Measurements from ENCODE around the gene SLC18A3.

The SLC18A3 gene

GRCh38 chr10:49652421-49653272, 42.5 kb downstream of the SLC18A3 start:
- DNase-seq = no peak

- no peak for DNase-seq
These were observed 43.3 kb downstream of the SLC18A3 start for GRCh38 chr10:49653273-49653929.

DNA sequence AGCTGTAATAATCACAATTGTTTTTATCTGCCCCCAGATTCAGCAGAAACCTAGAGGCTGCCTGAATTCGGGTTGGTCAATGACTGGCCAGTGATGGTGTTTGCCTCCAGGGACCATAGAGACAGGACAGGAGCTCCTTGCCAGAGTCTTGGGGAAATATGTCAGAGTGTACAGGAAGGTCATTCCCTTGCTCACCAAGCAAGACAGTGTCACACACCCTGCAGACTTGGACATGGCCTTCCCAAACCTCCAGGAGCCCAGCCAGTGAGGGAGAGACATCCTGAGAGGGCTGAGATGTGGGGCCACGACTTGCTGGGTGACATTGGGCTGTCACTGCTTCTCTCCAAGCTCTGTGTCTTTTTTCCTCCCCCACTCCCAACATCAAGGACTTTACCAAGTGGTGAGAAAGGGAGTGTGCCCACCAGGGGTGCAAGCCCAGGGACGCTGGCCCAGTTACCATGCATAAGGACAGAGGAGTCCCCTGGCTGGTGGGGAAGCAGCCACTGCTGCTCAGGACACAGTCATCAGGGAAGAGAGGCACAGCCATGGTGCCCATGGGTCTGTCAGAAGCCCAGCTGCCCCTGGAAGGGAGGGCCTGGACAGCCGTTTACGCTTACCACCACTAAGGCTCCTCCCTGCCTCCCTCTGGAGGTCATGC, 44.1 kb downstream of the SLC18A3 start:
- no peak for DNase-seq

DNA sequence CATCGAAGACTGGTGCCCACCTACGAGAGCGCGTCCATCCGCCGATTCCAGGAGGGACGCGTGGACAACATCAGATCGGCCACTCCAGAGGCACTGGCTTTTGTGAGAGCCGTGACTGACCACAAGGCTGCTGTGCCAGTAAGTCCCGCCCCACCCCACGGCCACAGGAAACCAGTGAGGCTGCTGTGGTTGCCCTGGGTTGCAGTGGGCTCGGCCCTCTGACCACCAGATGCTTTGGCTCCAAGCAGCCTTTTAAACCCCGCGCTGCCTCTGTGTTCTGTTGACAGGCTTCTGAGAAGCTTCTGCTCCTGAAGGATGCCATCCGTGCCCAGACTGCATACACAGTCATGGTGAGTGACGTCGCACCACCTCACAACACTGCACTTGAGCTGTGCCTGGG, 45.0 kb downstream of the SLC18A3 start:
- DNase-seq = no peak

DNA sequence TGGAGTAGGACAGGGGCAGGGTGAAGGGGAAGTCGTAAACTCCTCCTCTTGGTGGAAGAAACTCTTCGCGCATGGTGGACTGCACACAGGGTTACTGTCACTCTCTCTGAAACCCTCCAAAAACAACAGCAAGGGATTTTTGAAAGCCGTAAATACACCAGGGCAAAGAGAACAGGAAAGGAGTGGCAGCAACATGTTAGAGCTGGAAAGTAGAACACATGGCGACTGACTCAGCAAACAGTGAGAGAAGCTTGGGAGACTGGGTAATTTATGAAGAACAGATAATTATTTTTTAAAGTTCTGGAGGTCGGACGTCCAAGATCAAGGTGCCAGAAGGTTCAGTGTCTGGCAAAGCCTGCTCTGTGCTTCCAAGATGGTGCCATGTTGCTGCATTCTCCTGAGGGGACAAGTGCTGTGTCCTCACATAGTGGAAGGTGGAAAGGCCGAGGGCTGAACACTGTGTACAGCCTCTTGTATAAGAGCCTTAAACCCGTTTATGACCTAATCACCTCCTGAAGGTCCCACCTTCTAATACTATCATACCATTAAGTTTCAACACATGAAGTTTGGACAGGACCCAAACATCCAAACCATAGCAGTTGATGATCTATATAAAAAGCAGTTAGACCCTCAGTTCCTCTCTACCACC, 46.9 kb downstream of the SLC18A3 start:
- no peak for DNase-seq

DNA sequence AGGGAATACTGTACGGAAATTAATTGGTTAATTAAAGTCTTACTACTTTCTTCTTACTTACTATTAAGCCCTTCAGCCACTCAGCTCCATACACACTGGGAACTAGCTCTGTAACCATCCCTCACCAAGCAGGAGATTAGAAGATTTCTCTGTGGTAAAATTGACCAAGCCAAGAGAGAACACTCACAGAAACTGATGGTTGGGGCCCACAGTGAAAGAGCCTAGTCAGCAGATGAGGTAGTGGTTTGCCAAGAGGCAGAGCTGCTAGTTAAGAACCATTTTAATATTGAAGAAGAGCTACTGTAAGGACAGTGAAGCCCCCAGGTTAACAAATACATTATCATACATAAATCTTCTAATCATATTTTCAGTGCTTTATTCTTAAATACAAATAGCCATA, 47.5 kb downstream of the SLC18A3 start:
- DNase-seq = no peak

DNA sequence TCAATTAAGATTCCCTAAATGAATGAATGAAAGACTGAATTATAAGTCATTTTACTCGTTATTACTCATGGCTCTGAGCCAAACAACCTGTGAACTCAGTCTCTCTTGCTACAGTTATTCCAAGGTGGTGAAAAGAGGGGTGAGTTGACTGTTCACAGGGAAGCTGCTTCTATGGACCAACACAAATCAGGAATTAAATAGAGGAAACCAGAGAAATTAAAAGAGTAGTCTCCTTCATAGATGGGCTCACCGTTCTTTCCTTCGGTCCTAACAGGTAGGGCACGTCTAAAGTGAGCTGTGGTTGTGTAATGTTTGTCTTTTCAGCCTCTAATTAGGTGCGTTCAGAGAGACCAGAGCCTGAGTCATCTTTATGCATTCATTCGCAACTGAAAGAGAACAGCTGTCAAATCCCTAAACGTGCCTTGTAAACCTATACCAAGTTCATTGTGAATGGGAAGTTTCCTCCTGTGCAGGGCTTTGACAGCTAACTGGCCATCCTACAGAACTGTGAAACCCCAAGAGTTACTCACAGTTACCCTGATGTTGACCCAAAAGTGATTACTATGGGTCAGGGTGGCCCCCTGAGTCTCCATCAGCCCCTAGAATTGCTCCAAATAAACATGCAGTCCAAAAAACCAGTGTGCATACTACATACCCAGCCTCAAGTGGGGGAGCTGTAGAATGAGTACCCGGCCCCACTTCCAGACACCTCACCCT, 51.2 kb downstream of the SLC18A3 start:
- DNase-seq = no peak
